Left lung (tissue), 10 donors: ENCODE measurements around the gene SLC9A9. TPM values are rescaled to one million over a fixed set of nuclear protein-coding genes. Genes with fewer than 3 reads are reported as not detected.

Source experiments
- ATAC-seq: fragments of 200-7000 bp; cut with Tn5 transposase; one replicate; pipeline ENCODE4 v1.9.1; 2020; ENCODE audit warnings: moderate library complexity
- DNase-seq, 4 donors: peaks; one replicate each; pipeline ENCODE4 v3.0.0-alpha.2; 2013 to 2020
- H3K27ac ChIP-seq, 2 donors: fragments of 200-600 bp; sonication (generic) in 1 of 2; one replicate each; pipeline versions ENCODE4 v1.5.0 to v1.8.0; 2020 to 2021
- H3K27me3 ChIP-seq, 2 donors: fragments of 200-600 bp; sonication (generic) in 1 of 2; one replicate each; pipeline versions ENCODE4 v1.5.0 to v1.8.0; 2020 to 2021
- H3K36me3 ChIP-seq, 2 donors: fragments of 200-600 bp; sonication (generic) in 1 of 2; one replicate each; pipeline versions ENCODE4 v1.5.0 to v1.8.0; 2020 to 2021
- H3K4me1 ChIP-seq, 2 donors: fragments of 200-600 bp; one replicate each; pipeline ENCODE4 v1.8.0; 2021
- H3K4me3 ChIP-seq, 2 donors: fragments of 200-600 bp; sonication (generic) in 1 of 2; one replicate each; pipeline versions ENCODE4 v1.5.0 to v1.8.0; 2020 to 2021; ENCODE audit warnings: mild to moderate bottlenecking in 1 of 2
- H3K9me3 ChIP-seq, 2 donors: fragments of 200-600 bp; sonication (generic) in 1 of 2; one replicate each; pipeline versions ENCODE4 v1.5.0 to v1.8.0; 2020 to 2021
- CTCF ChIP-seq, 2 donors: fragments of 200-600 bp; sonication (generic) in 1 of 2; IDR thresholded peaks; one replicate each; pipeline versions ENCODE4 v1.5.0 to v1.8.0; 2021; ENCODE audit warnings: antibody characterized with exemption in 2 of 2
- intact Hi-C, 2 donors: fragments of 100-400 bp; cut with DNase I; formaldehyde crosslinking; loops; one replicate each; pipeline versions ENCODE4 v1.11.2 to v1.14.2; 2022
- polyA plus RNA-seq, 6 donors: library from polyadenylated mRNA; unstranded; fragments of 120-200 nt; gene quantifications; one replicate each; pipeline ENCODE4 v1.2.1, GENCODE V29; 2013; ENCODE audit not compliant: insufficient read length in 6 of 6
- total RNA-seq, 2 donors: library from RNA; stranded (reverse); fragmentation: NEBNext Ultra II Directional; extraction: Animal tissue kit (Norgen Biotek cat#: 25700); gene quantifications; one replicate each; pipeline ENCODE4 v1.2.1, GENCODE V29; 2021
- donor health status: DM: no; HTN: yes; CAD: no.
- donor health status: DM: no; HTN: no; CAD: no.

The SLC9A9 gene
- total and polyA plus RNA-seq, 8 donors = 13.9 to 19.6 (median 16.8) TPM

- no peaks in the 10 kb centered on the region for H3K4me1 ChIP-seq
- no peak overlapping the region for H3K27ac ChIP-seq
- intact Hi-C loops = no loop called here
- TF ChIP-seq CTCF (IDR thresholded peaks at IDR 0.05) = no peak
- H3K4me3 ChIP-seq = no peak overlapping the region
- no peaks in the 10 kb centered on the region for H3K36me3 ChIP-seq
- no peak for ATAC-seq
- no peaks in the 10 kb centered on the region for H3K27me3 ChIP-seq
- DNase-seq = no peak
- peaks cover 0 to 21% of the 10 kb centered on the region in 2 donors for H3K9me3 ChIP-seq
Measured at GRCh38 chr3:143633816-143634215, 214.5 kb downstream of the SLC9A9 start.

DNA sequence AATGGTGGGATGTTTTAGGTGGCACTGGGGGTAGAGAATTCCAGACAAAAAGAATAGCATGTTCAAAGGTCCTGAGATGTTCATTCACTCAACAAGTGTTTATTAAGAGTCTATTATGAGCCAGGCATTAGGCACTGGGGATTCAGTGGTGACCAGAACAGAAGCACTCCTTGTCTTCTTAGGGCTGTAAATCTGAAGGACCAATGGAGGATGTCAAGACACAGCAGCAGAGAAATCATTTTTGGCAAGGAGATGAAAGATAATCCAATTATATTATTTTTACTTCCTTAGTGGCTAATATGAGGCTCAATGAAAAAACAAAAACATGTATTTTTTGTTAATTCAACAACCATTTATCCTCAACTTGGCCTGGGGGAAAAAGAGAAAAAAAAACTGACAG, 218.5 kb downstream of the SLC9A9 start:
- Histone ChIP-seq H3K4me1 (no peaks in the 10 kb centered on the region), H3K27me3 (no peaks in the 10 kb centered on the region), H3K4me3 (no peak overlapping the region), H3K9me3 (no peaks in the 10 kb centered on the region), H3K36me3 (no peaks in the 10 kb centered on the region), H3K27ac (no peak overlapping the region)
- DNase-seq = no peak
- TF ChIP-seq CTCF (IDR thresholded peaks at IDR 0.05) = no peak
- ATAC-seq = no peak
- intact Hi-C loops = no loop called here

DNA sequence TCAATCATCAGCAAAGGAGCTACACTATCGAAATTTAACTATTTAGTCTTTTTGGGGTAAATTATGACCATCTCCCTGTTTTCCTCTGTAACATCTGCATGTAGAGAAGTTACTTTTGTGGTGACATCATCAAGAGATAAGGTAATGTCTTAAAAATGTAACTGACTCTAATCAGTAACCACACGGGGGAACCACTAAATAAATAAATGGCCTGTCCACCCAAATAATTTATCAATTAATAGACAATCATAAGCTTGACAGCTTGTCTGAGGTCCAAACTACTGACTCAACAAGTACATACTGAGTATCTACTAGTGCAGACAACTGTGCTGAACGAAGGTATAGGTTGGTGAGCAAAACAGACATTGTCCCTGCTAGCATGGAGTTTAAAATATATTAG, 219.3 kb downstream of the SLC9A9 start:
- TF ChIP-seq CTCF (IDR thresholded peaks at IDR 0.05) = no peak
- no peak overlapping the region for H3K27ac ChIP-seq
- H3K27me3 ChIP-seq = no peaks in the 10 kb centered on the region
- ATAC-seq (no peak), DNase-seq (no peak)
- H3K9me3 ChIP-seq = no peaks in the 10 kb centered on the region
- no peaks in the 10 kb centered on the region for H3K36me3 ChIP-seq
- H3K4me1 ChIP-seq = no peaks in the 10 kb centered on the region
- intact Hi-C loops = no loop called here
- no peak overlapping the region for H3K4me3 ChIP-seq

DNA sequence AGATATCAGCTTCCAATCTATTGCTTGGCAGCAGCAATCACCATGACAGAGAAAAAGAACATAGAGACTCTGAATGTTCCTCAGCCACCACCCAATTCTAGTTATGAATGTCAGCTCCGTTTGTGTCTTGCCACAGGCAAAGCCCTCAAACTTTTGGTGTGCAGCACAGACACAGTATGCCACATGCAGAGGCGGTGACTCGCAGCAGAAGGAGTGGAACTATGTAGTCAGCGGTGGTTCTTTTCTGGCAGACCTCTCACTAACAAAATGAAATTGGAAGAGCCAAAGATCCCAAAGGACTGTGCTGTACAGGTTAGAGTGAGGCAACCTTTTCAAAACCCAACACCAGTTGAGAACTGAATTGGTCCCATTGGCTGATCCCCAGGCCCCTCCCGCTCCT, 220.9 kb downstream of the SLC9A9 start:
- no peak overlapping the region for H3K4me3 ChIP-seq
- no peak overlapping the region for H3K27ac ChIP-seq
- DNase-seq = no peak
- H3K36me3 ChIP-seq = no peaks in the 10 kb centered on the region
- H3K27me3 ChIP-seq = no peaks in the 10 kb centered on the region
- intact Hi-C loops = no loop called here
- no peak for TF ChIP-seq CTCF (IDR thresholded peaks at IDR 0.05)
- no peaks in the 10 kb centered on the region for H3K9me3 ChIP-seq
- no peaks in the 10 kb centered on the region for H3K4me1 ChIP-seq
- ATAC-seq = no peak

- no peak overlapping the region for H3K4me3 ChIP-seq
Measured at GRCh38 chr3:143619231-143619630, 229.0 kb downstream of the SLC9A9 start.

More at GRCh38 chr3:143619231-143619630, 229.0 kb downstream of the SLC9A9 start:
- intact Hi-C loops = no loop called here
- ATAC-seq (no peak), DNase-seq (no peak)
- Histone ChIP-seq H3K27me3 (no peaks in the 10 kb centered on the region), H3K9me3 (peaks cover 0 to 4% of the 10 kb centered on the region in 2 donors), H3K36me3 (no peaks in the 10 kb centered on the region), H3K27ac (no peak overlapping the region), H3K4me1 (no peaks in the 10 kb centered on the region)
- no peak for TF ChIP-seq CTCF (IDR thresholded peaks at IDR 0.05)
